K562 (cell line): ENCODE results near the gene TNK2. TPM values are rescaled to one million over a fixed set of nuclear protein-coding genes. Genes with fewer than 3 reads are reported as not detected.

ENCODE experiments used
- ARID1B ChIP-seq: fragments of 450-650 bp; IDR thresholded peaks from 2 replicates; pipeline ENCODE4 v1.6.1; 2016; ENCODE audit warnings: antibody characterized with exemption, mild to moderate bottlenecking, inconsistent platforms
- C11orf30 ChIP-seq: fragments of 450-650 bp; IDR thresholded peaks from 2 replicates; pipeline ENCODE4 v1.6.1; 2016; ENCODE audit warnings: low read depth, mild to moderate bottlenecking
- CBX5 ChIP-seq: IDR thresholded peaks from 2 replicates; pipeline ENCODE4 v1.6.1; 2014; ENCODE audit warnings: low read depth, borderline replicate concordance
- CHCHD3 ChIP-seq: fragments of 250-450 bp; sonication (Bioruptor Pico); IDR thresholded peaks from 2 replicates; pipeline ENCODE4 v2.1.2; 2022; ENCODE audit warnings: mild to moderate bottlenecking
- CREB1 ChIP-seq, 2 experiments: sonication (generic) in 1 of 2; formaldehyde crosslinking in 1 of 2; IDR thresholded peaks; 2 replicates each; pipeline versions ENCODE4 v1.6.1 to v1.8.0; 2012 to 2022; ENCODE audit warnings: inconsistent platforms in 1 of 2, mild to moderate bottlenecking in 1 of 2, missing genetic modification reagents in 1 of 2, moderate library complexity in 1 of 2
- ELF1 ChIP-seq: fragments of 200-800 bp; sonication (Bioruptor generic); IDR thresholded peaks from 2 replicates; pipeline ENCODE4 v1.6.1; 2016; ENCODE audit warnings: missing genetic modification characterization, missing compliant biosample characterization
- EP300 ChIP-seq: IDR thresholded peaks from 2 replicates; pipeline ENCODE4 v1.6.1; 2012; ENCODE audit warnings: low read length, improper control_type of control experiment
- ETS2 ChIP-seq: IDR thresholded peaks from 2 replicates; pipeline ENCODE4 v1.6.1; 2016; ENCODE audit warnings: borderline replicate concordance, missing genetic modification characterization, mild to moderate bottlenecking, moderate library complexity, missing compliant biosample characterization; ENCODE audit not compliant: poor library complexity, severe bottlenecking
- JUND ChIP-seq, 2 experiments: IDR thresholded peaks; 2 replicates in 1 of 2; 3 replicates in 1 of 2; pipeline ENCODE4 v1.6.1; 2011; ENCODE audit warnings: borderline replicate concordance in 2 of 2, low read depth in 2 of 2, low read length in 2 of 2, improper control_type of control experiment in 1 of 2, missing biosample characterization in 1 of 2, missing genetic modification characterization in 1 of 2, missing genetic modification reagents in 1 of 2
- L3MBTL2 ChIP-seq: fragments of 450-650 bp; IDR thresholded peaks from 2 replicates; pipeline ENCODE4 v1.6.1; 2016; ENCODE audit warnings: mild to moderate bottlenecking, moderate library complexity
- MAFF ChIP-seq: IDR thresholded peaks from 2 replicates; pipeline ENCODE4 v1.6.1; 2012; ENCODE audit warnings: low read length, improper control_type of control experiment
- MCM5 ChIP-seq: fragments of 450-650 bp; IDR thresholded peaks from 2 replicates; pipeline ENCODE4 v1.6.1; 2016; ENCODE audit warnings: low read depth
- NFE2 ChIP-seq: IDR thresholded peaks from 2 replicates; pipeline ENCODE4 v1.6.1; 2014; ENCODE audit warnings: antibody characterized with exemption, low read depth
- NRF1 ChIP-seq, 2 experiments: fragments of 450-650 bp; IDR thresholded peaks in 1 of 2; conservative IDR thresholded peaks in 1 of 2; 2 replicates each; pipeline ENCODE4 v1.6.1; 2014; ENCODE audit warnings: mild to moderate bottlenecking in 2 of 2
- SIRT6 ChIP-seq: IDR thresholded peaks from one replicate; pipeline ENCODE4 v1.6.1; 2012; ENCODE audit warnings: low read depth, mild to moderate bottlenecking, control low read depth, inconsistent platforms, low read length, moderate library complexity
- TGIF2 ChIP-seq: sonication (generic); formaldehyde crosslinking; IDR thresholded peaks from 2 replicates; pipeline ENCODE4 v1.8.1; 2022; ENCODE audit warnings: mild to moderate bottlenecking, missing genetic modification reagents, moderate library complexity
- ZBED1 ChIP-seq: IDR thresholded peaks from 2 replicates; pipeline ENCODE4 v1.6.1; 2014
- ZBTB7A ChIP-seq: IDR thresholded peaks from 2 replicates; pipeline ENCODE4 v1.6.1; 2011; ENCODE audit warnings: low read depth, mild to moderate bottlenecking, low read length, moderate library complexity, borderline replicate concordance; ENCODE audit not compliant: control insufficient read depth
- ZFX ChIP-seq: sonication (generic); formaldehyde crosslinking; IDR thresholded peaks from 2 replicates; pipeline ENCODE4 v1.8.0; 2022; ENCODE audit warnings: mild to moderate bottlenecking, missing genetic modification reagents, moderate library complexity
- ZNF347 ChIP-seq: fragments of 450-650 bp; formaldehyde crosslinking; IDR thresholded peaks from 2 replicates; pipeline ENCODE4 v1.4.0; 2020; ENCODE audit warnings: low read depth, mild to moderate bottlenecking, moderate library complexity
- ZNF707 ChIP-seq: fragments of 250-450 bp; sonication (Bioruptor Pico); conservative IDR thresholded peaks from 2 replicates; pipeline ENCODE4 v1.8.0; 2022; ENCODE audit warnings: inconsistent platforms, mild to moderate bottlenecking, moderate library complexity
- polyA plus RNA-seq, 8 experiments: library from polyadenylated mRNA; depleted of rRNA in 4 of 8; stranded (reverse) in 5 of 8; unstranded in 3 of 8; fragments of >200 nt; fragmentation: Nextera tagmentation in 2 of 8; fragmentation: Illumina TruSeq in 1 of 8; extraction: Ambion mirVana in 2 of 8; extraction: Trizol in 1 of 8; gene quantifications; 2 replicates each; pipeline versions ENCODE4 v1.2.1 to v1.2.3, GENCODE V29; 2011 to 2014; ENCODE audit warnings: inconsistent platforms in 1 of 8, missing spikeins in 1 of 8
- total RNA-seq, 7 experiments: library from RNA; depleted of rRNA in 6 of 7; stranded (reverse); fragments of >200 nt in 6 of 7; fragmentation: Illumina TruSeq in 2 of 7; extraction: Trizol in 2 of 7; gene quantifications; 2 replicates each; pipeline versions ENCODE4 v1.2.1 to v1.2.3, GENCODE V29; 2011 to 2021; ENCODE audit warnings: low replicate concordance in 1 of 7
- TF ChIP-seq, protein P1 (sequence below), 2 experiments: IDR thresholded peaks; 2 replicates each; pipeline ENCODE4 v1.6.1; 2011; ENCODE audit warnings: borderline replicate concordance in 1 of 2, control low read depth in 1 of 2, low read depth in 1 of 2, low read length in 1 of 2, mild to moderate bottlenecking in 1 of 2, mixed read lengths in 1 of 2, moderate library complexity in 1 of 2; ENCODE audit not compliant: insufficient read depth in 1 of 2, insufficient read length in 1 of 2, poor library complexity in 1 of 2, severe bottlenecking in 1 of 2; ENCODE audit errors: extremely low read depth in 1 of 2
- TF ChIP-seq, protein P2 (sequence below): fragments of 450-650 bp; conservative IDR thresholded peaks from 2 replicates; pipeline ENCODE4 v1.6.1; 2016; ENCODE audit warnings: missing genetic modification characterization, low read depth, mild to moderate bottlenecking, control low read depth, missing compliant biosample characterization
- TF ChIP-seq, protein P3 (sequence below): sonication (generic); formaldehyde crosslinking; IDR thresholded peaks from 2 replicates; pipeline ENCODE4 v1.8.0; 2022; ENCODE audit warnings: missing genetic modification reagents, mild to moderate bottlenecking, moderate library complexity, borderline replicate concordance

TNK2 gene
- total and polyA plus RNA-seq, 9 of the 15 experiments (the other 6 are each of a cell fraction or from before 2014, with no cell fraction given) = 0.03 to 33.8 (median 6.5) TPM

DNA sequence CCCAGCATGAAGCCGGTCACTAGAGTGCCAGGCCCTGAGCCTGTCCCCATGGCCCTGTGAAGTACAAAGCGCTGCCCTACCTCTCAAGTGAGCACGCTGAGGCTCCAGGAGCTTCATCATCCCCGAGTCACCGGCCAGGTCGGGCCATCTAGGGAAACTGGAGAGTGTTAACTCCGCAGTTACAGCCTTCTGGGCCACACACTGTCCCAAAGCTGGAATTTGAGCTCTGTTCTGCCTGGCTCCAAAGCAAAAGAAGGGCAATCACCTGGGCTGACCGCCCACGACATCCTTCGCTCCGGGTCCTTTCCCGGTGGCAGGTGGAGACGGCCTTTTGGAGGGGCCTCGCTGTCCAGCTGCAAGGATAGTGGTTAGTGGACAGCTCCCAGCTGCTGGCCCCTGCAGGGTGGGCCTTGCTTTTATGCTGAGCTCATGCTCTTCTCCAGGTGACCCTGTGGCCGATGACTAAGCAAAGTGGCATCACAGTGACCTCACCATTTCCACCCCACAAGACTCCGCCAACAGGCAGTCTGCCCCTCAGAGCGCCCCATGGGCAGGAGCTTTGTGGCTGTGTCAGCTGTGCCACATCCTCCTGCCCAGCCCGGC, 93.1 kb downstream of the TNK2 start (continued):
- no peak for TF ChIP-seq CREB1 (IDR thresholded peaks at IDR 0.05)
- TF ChIP-seq CREB1 (CRISPR knock-in tag; IDR thresholded peaks at IDR 0.05) = peak; percentile 53; the same call in 1 of the 2 replicates
- TF ChIP-seq NRF1 (conservative IDR thresholded peaks at IDR 0.05 in 1 of 2, IDR thresholded peaks at IDR 0.05 in 1 of 2) = no peak
- peak; percentile 56 for TF ChIP-seq ARID1B
- no peak for TF ChIP-seq CBX5
- peak; percentile 91 for TF ChIP-seq NFE2
- TF ChIP-seq ZNF707 = no peak
- peak; percentile 35; the same call in 1 of the 2 replicates for TF ChIP-seq ZFX (CRISPR knock-in tag)
- TF ChIP-seq SIRT6 = no peak
- peak; percentile 63 for TF ChIP-seq L3MBTL2
- TF ChIP-seq C11orf30 = peak; percentile 93
- TF ChIP-seq, protein P1, sequence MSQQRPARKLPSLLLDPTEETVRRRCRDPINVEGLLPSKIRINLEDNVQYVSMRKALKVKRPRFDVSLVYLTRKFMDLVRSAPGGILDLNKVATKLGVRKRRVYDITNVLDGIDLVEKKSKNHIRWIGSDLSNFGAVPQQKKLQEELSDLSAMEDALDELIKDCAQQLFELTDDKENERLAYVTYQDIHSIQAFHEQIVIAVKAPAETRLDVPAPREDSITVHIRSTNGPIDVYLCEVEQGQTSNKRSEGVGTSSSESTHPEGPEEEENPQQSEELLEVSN (IDR thresholded peaks at IDR 0.05; ENCODE audit: borderline replicate concordance in 1 of 2, extremely low read depth in 1 of 2, insufficient read depth in 1 of 2, insufficient read length in 1 of 2, low read depth in 1 of 2, low read length in 1 of 2, poor library complexity in 1 of 2, severe bottlenecking in 1 of 2) = no peak
- TF ChIP-seq, protein P2, sequence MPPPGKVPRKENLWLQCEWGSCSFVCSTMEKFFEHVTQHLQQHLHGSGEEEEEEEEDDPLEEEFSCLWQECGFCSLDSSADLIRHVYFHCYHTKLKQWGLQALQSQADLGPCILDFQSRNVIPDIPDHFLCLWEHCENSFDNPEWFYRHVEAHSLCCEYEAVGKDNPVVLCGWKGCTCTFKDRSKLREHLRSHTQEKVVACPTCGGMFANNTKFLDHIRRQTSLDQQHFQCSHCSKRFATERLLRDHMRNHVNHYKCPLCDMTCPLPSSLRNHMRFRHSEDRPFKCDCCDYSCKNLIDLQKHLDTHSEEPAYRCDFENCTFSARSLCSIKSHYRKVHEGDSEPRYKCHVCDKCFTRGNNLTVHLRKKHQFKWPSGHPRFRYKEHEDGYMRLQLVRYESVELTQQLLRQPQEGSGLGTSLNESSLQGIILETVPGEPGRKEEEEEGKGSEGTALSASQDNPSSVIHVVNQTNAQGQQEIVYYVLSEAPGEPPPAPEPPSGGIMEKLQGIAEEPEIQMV (tag) = no peak
- no peak for TF ChIP-seq CHCHD3
- no peak for TF ChIP-seq ZBED1
- TF ChIP-seq JUND (IDR thresholded peaks at IDR 0.05; ENCODE audit: borderline replicate concordance, low read depth, low read length) = peak; percentile 90
- peak; percentile 88; the same call in 2 of the 3 replicates for TF ChIP-seq JUND (tag; IDR thresholded peaks at IDR 0.05; ENCODE audit: borderline replicate concordance, low read depth, low read length)
- peak; percentile 23; the same call in 1 of the 2 replicates for TF ChIP-seq EP300
- no peak for TF ChIP-seq ZNF347 (CRISPR knock-in tag)
- no peak for TF ChIP-seq MCM5
- TF ChIP-seq MAFF = peak; percentile 65
- no peak for TF ChIP-seq ELF1 (tag)
- TF ChIP-seq ZBTB7A = peak; percentile 64; the same call in 1 of the 2 replicates
- no peak for TF ChIP-seq ETS2 (tag)
- TF ChIP-seq, protein P3, sequence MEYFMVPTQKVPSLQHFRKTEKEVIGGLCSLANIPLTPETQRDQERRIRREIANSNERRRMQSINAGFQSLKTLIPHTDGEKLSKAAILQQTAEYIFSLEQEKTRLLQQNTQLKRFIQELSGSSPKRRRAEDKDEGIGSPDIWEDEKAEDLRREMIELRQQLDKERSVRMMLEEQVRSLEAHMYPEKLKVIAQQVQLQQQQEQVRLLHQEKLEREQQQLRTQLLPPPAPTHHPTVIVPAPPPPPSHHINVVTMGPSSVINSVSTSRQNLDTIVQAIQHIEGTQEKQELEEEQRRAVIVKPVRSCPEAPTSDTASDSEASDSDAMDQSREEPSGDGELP = peak; percentile 78
- TF ChIP-seq TGIF2 = no peak
